Measurements from ENCODE around the gene NHS.
A peak's percentile ranks its signal among the peaks of the same experiment; 100 is the strongest.

Gene NHS

GRCh38 chrX:17748684-17749083 lies 373.7 kb downstream of the NHS start:
- CTCF ChIA-PET, result no interaction called here
- Mint-ChIP-seq H3K27ac (no peak overlapping the region), H3K36me3 (peaks cover 2% of the 10 kb centered on the region), H3K9me3 (no peaks in the 10 kb centered on the region), H3K4me3 (no peak overlapping the region), H3K4me1 (no peaks in the 10 kb centered on the region), H3K27me3 (no peaks in the 10 kb centered on the region)
- DNase-seq, result no peak

GRCh38 chrX:17750436-17750835 lies 375.4 kb downstream of the NHS start:
- no peak overlapping the region for H3K27ac Mint-ChIP-seq
- CTCF ChIA-PET, result no interaction called here
- DNase-seq, result no peak
- peaks cover 2% of the 10 kb centered on the region for H3K36me3 Mint-ChIP-seq
- H3K4me3 Mint-ChIP-seq, result no peak overlapping the region
- H3K27me3 Mint-ChIP-seq, result no peaks in the 10 kb centered on the region
- H3K9me3 Mint-ChIP-seq, result no peaks in the 10 kb centered on the region
- no peaks in the 10 kb centered on the region for H3K4me1 Mint-ChIP-seq

- no peak for DNase-seq
- H3K4me1 Mint-ChIP-seq, result peaks cover 11% of the 10 kb centered on the region
- no peak overlapping the region for H3K4me3 Mint-ChIP-seq
- H3K27ac Mint-ChIP-seq, result no peak overlapping the region
- CTCF ChIA-PET, result no interaction called here
- no peaks in the 10 kb centered on the region for H3K27me3 Mint-ChIP-seq
- no peaks in the 10 kb centered on the region for H3K9me3 Mint-ChIP-seq
- H3K36me3 Mint-ChIP-seq, result no peaks in the 10 kb centered on the region
Measured at GRCh38 chrX:17758382-17758781, 383.4 kb downstream of the NHS start.

- no peaks in the 10 kb centered on the region for H3K27me3 Mint-ChIP-seq
- H3K27ac Mint-ChIP-seq, result no peak overlapping the region
- H3K9me3 Mint-ChIP-seq, result no peaks in the 10 kb centered on the region
- no peaks in the 10 kb centered on the region for H3K36me3 Mint-ChIP-seq
- H3K4me1 Mint-ChIP-seq, result peaks cover 11% of the 10 kb centered on the region
- CTCF ChIA-PET, result interaction anchor here (0.6 kb wide), 1 partner anchor 617 kb away, joined by 3 read pairs; no protein-coding TSS in a partner anchor
- no peak for DNase-seq
- H3K4me3 Mint-ChIP-seq, result no peak overlapping the region
Measured at GRCh38 chrX:17759990-17760389, 385.0 kb downstream of the NHS start.

GRCh38 chrX:17767734-17768133 lies 392.7 kb downstream of the NHS start:
- no peaks in the 10 kb centered on the region for H3K9me3 Mint-ChIP-seq
- H3K4me3 Mint-ChIP-seq, result no peak overlapping the region
- H3K27me3 Mint-ChIP-seq, result no peaks in the 10 kb centered on the region
- no peaks in the 10 kb centered on the region for H3K36me3 Mint-ChIP-seq
- H3K4me1 Mint-ChIP-seq, result no peaks in the 10 kb centered on the region
- CTCF ChIA-PET, result no interaction called here
- no peak for DNase-seq
- no peak overlapping the region for H3K27ac Mint-ChIP-seq

- no peaks in the 10 kb centered on the region for H3K4me1 Mint-ChIP-seq
- no peak overlapping the region for H3K27ac Mint-ChIP-seq
- no peak overlapping the region for H3K4me3 Mint-ChIP-seq
- no peaks in the 10 kb centered on the region for H3K9me3 Mint-ChIP-seq
- no peaks in the 10 kb centered on the region for H3K36me3 Mint-ChIP-seq
- CTCF ChIA-PET, result no interaction called here
- no peaks in the 10 kb centered on the region for H3K27me3 Mint-ChIP-seq
- no peak for DNase-seq
Measured at GRCh38 chrX:17768997-17769396, 394.0 kb downstream of the NHS start.

- H3K4me3 Mint-ChIP-seq, result no peak overlapping the region
- DNase-seq, result no peak
- no peaks in the 10 kb centered on the region for H3K36me3 Mint-ChIP-seq
- no peak overlapping the region for H3K27ac Mint-ChIP-seq
- no peaks in the 10 kb centered on the region for H3K4me1 Mint-ChIP-seq
- CTCF ChIA-PET, result no interaction called here
- no peaks in the 10 kb centered on the region for H3K9me3 Mint-ChIP-seq
- H3K27me3 Mint-ChIP-seq, result no peaks in the 10 kb centered on the region
Measured at GRCh38 chrX:17769701-17770269, 394.8 kb downstream of the NHS start.

- no peaks in the 10 kb centered on the region for H3K36me3 Mint-ChIP-seq
- CTCF ChIA-PET, result no interaction called here
- DNase-seq, result no peak
- H3K27ac Mint-ChIP-seq, result no peak overlapping the region
- H3K4me3 Mint-ChIP-seq, result no peak overlapping the region
- peaks cover 11% of the 10 kb centered on the region for H3K4me1 Mint-ChIP-seq
- no peaks in the 10 kb centered on the region for H3K27me3 Mint-ChIP-seq
- H3K9me3 Mint-ChIP-seq, result no peaks in the 10 kb centered on the region
Measured at GRCh38 chrX:17773221-17773876, 398.3 kb downstream of the NHS start.

- H3K36me3 Mint-ChIP-seq, result no peaks in the 10 kb centered on the region
Measured at GRCh38 chrX:17774053-17774452, 399.1 kb downstream of the NHS start.

GRCh38 chrX:17778997-17779396 lies 404.0 kb downstream of the NHS start:
- Mint-ChIP-seq H3K4me3 (no peak overlapping the region), H3K4me1 (peaks cover 24% of the 10 kb centered on the region), H3K27ac (peak overlapping the region; percentile 19), H3K36me3 (peaks cover 2% of the 10 kb centered on the region), H3K27me3 (no peaks in the 10 kb centered on the region), H3K9me3 (peaks cover 4% of the 10 kb centered on the region)
- DNase-seq, result no peak
- CTCF ChIA-PET, result no interaction called here

More at GRCh38 chrX:17774053-17774452, 399.1 kb downstream of the NHS start:
- Mint-ChIP-seq H3K4me3 (no peak overlapping the region), H3K27ac (no peak overlapping the region), H3K9me3 (no peaks in the 10 kb centered on the region), H3K4me1 (peaks cover 15% of the 10 kb centered on the region), H3K27me3 (no peaks in the 10 kb centered on the region)
- CTCF ChIA-PET, result no interaction called here
- no peak for DNase-seq

GRCh38 chrX:17779434-17779833 lies 404.4 kb downstream of the NHS start:
- Mint-ChIP-seq H3K27ac (peak overlapping the region; percentile 19), H3K4me1 (peaks cover 24% of the 10 kb centered on the region), H3K4me3 (no peak overlapping the region), H3K27me3 (no peaks in the 10 kb centered on the region), H3K36me3 (peaks cover 2% of the 10 kb centered on the region), H3K9me3 (peaks cover 4% of the 10 kb centered on the region)
- DNase-seq, result no peak
- CTCF ChIA-PET, result no interaction called here

Measured in activated naive CD4-positive, alpha-beta T cell treated with anti-CD3 and anti-CD28 coated beads, Interleukin-2, amount 10 ng/mL, durations not matched to agents 7 days and 5 days (primary cell).